NCI-H1105 treated with DMSO at 0.1 percent for 48 hours (cell line): ENCODE measurements around the gene SLC36A4.
A peak's percentile ranks its signal among the peaks of the same experiment; 100 is the strongest.
"Not testable (repeated sequence)": the region's sequence is repeated elsewhere in the genome, so short reads cannot be mapped to it uniquely, and the experiment has no call there.

Experiments
- DNase-seq: peaks from one replicate; lab custom pipeline; 2025; lab: John Stamatoyannopoulos, UW

The SLC36A4 gene

GRCh38 chr11:93197380-93198214 is at the start of gene SLC36A4:
Gene SLC36A4, minus strand, starts transcription at chr11:93197991. Its CDS starts 159 bp downstream, at chr11:93197832.
- peak; percentile 92 for DNase-seq

- DNase-seq: not testable (repeated sequence)
Observed at GRCh38 chr11:93246790-93247189, 49.0 kb upstream of the SLC36A4 start.

GRCh38 chr11:93244018-93244417 is 46.2 kb upstream of the SLC36A4 start:
- no peak for DNase-seq

- no peak for DNase-seq
Observed at GRCh38 chr11:93239966-93240365, 42.2 kb upstream of the SLC36A4 start.

GRCh38 chr11:93238956-93239355 is 41.2 kb upstream of the SLC36A4 start:
- no peak for DNase-seq

GRCh38 chr11:93236741-93237675 is 39.2 kb upstream of the SLC36A4 start:
- DNase-seq: peak; percentile 4

GRCh38 chr11:93234602-93235207 is 36.9 kb upstream of the SLC36A4 start:
- DNase-seq: peak; percentile 82

GRCh38 chr11:93229876-93230275 is 32.1 kb upstream of the SLC36A4 start:
- no peak for DNase-seq

- peak; percentile 93 for DNase-seq
Observed at GRCh38 chr11:93225662-93226061, 27.9 kb upstream of the SLC36A4 start.

- peak; percentile 95 for DNase-seq
Observed at GRCh38 chr11:93221539-93221938, 23.7 kb upstream of the SLC36A4 start.

GRCh38 chr11:93220078-93220477 is 22.3 kb upstream of the SLC36A4 start:
- no peak for DNase-seq

GRCh38 chr11:93219440-93219839 is 21.6 kb upstream of the SLC36A4 start:
- DNase-seq: no peak

GRCh38 chr11:93216511-93217101 is 18.8 kb upstream of the SLC36A4 start:
- peak; percentile 100 for DNase-seq

GRCh38 chr11:93213622-93214021 is 15.8 kb upstream of the SLC36A4 start:
- no peak for DNase-seq

- DNase-seq: no peak
Observed at GRCh38 chr11:93212094-93212493, 14.3 kb upstream of the SLC36A4 start.

- no peak for DNase-seq
Observed at GRCh38 chr11:93209466-93209865, 11.7 kb upstream of the SLC36A4 start.

GRCh38 chr11:93208663-93209270 is 11.0 kb upstream of the SLC36A4 start:
- DNase-seq: no peak

- no peak for DNase-seq
Observed at GRCh38 chr11:93199616-93200015, 1.8 kb upstream of the SLC36A4 start.

GRCh38 chr11:93198215-93198845 is 539 bp upstream of the SLC36A4 start:
- no peak for DNase-seq

GRCh38 chr11:93196816-93197379 is 893 bp downstream of the SLC36A4 start:
- DNase-seq: peak; percentile 76
